H54 (cell line): ENCODE data around the gene PAEP.

Experiments used
- DNase-seq: peaks from one replicate; pipeline ENCODE4 v3.0.0; 2011; ENCODE audit warnings: low spot score, mixed read lengths; ENCODE audit not compliant: insufficient read length
- FAIRE-seq: peaks from 3 replicates; lab custom pipeline; 2011; peaks lifted over from hg19 to GRCh38; lab: Jason Lieb, UNC
- POLR2A ChIP-seq: IDR thresholded peaks from 2 replicates; pipeline ENCODE4 v1.6.1; 2011; ENCODE audit warnings: low read depth, mild to moderate bottlenecking, low read length

The PAEP gene

GRCh38 chr9:135611142-135611874 is 49.8 kb downstream of the PAEP start:
- DNase-seq (no peak), FAIRE-seq (no peak)
- TF ChIP-seq POLR2A = no peak

GRCh38 chr9:135611875-135612209 is 50.3 kb downstream of the PAEP start:
- FAIRE-seq (no peak), DNase-seq (no peak)
- no peak for TF ChIP-seq POLR2A

GRCh38 chr9:135612437-135612836 is 50.9 kb downstream of the PAEP start:
- no peak for TF ChIP-seq POLR2A
- DNase-seq (no peak), FAIRE-seq (no peak)

GRCh38 chr9:135612981-135613910 is 51.7 kb downstream of the PAEP start:
- DNase-seq = no peak
- no peak for TF ChIP-seq POLR2A
- no peak for FAIRE-seq

- no peak for FAIRE-seq
- DNase-seq = no peak
- TF ChIP-seq POLR2A = no peak
These were observed 52.6 kb downstream of the PAEP start for GRCh38 chr9:135613946-135614805.

GRCh38 chr9:135614821-135615665 is 53.5 kb downstream of the PAEP start:
- FAIRE-seq (no peak), DNase-seq (no peak)
- no peak for TF ChIP-seq POLR2A

- DNase-seq = no peak
- no peak for TF ChIP-seq POLR2A
- FAIRE-seq = no peak
These were observed 54.4 kb downstream of the PAEP start for GRCh38 chr9:135615666-135616618.
